Central memory CD8-positive, alpha-beta T cell (primary cell): Measurements from ENCODE around the gene CPA3.
A peak's percentile ranks its signal among the peaks of the same experiment; 100 is the strongest.

Source experiments
- ATAC-seq: fragments of 150-1000 bp; cut with Tn5 transposase; replicated peaks from 2 replicates; pipeline ENCODE4 v1.10.0; 2022; ENCODE audit warnings: mild to moderate bottlenecking, moderate FRiP score, moderate number of reproducible peaks; ENCODE audit not compliant: poor library complexity, severe bottlenecking; ENCODE audit errors: extremely low read depth
- DNase-seq, 2 donors: peaks; one replicate each; pipeline ENCODE4 v3.0.0; 2021; ENCODE audit warnings: low spot score in 2 of 2
- H3K27ac Mint-ChIP-seq: one replicate; pipeline ENCODE4 v1.8.0; 2022; ENCODE audit warnings: low read depth, mild to moderate bottlenecking, moderate library complexity, mixed read lengths
- H3K27me3 Mint-ChIP-seq: one replicate; pipeline ENCODE4 v1.8.0; 2022; ENCODE audit warnings: mixed read lengths
- H3K36me3 Mint-ChIP-seq: one replicate; pipeline ENCODE4 v1.8.0; 2022; ENCODE audit warnings: mild to moderate bottlenecking, moderate library complexity, mixed read lengths; ENCODE audit not compliant: insufficient read depth
- H3K4me1 Mint-ChIP-seq: one replicate; pipeline ENCODE4 v1.8.0; 2022; ENCODE audit warnings: mixed read lengths
- H3K4me3 Mint-ChIP-seq: one replicate; pipeline ENCODE4 v1.8.0; 2022; ENCODE audit warnings: mild to moderate bottlenecking, moderate library complexity, mixed read lengths
- H3K9me3 Mint-ChIP-seq: one replicate; pipeline ENCODE4 v1.8.0; 2022; ENCODE audit warnings: mixed read lengths

CPA3 gene

GRCh38 chr3:148937467-148938255 is 72.6 kb downstream of the CPA3 start:
- no peak overlapping the region for H3K4me3 Mint-ChIP-seq
- H3K27ac Mint-ChIP-seq, result no peak overlapping the region
- no peaks in the 10 kb centered on the region for H3K9me3 Mint-ChIP-seq
- DNase-seq, result no peak
- ATAC-seq, result no peak
- no peaks in the 10 kb centered on the region for H3K36me3 Mint-ChIP-seq
- H3K4me1 Mint-ChIP-seq, result no peaks in the 10 kb centered on the region
- peaks cover 49% of the 10 kb centered on the region for H3K27me3 Mint-ChIP-seq

DNA sequence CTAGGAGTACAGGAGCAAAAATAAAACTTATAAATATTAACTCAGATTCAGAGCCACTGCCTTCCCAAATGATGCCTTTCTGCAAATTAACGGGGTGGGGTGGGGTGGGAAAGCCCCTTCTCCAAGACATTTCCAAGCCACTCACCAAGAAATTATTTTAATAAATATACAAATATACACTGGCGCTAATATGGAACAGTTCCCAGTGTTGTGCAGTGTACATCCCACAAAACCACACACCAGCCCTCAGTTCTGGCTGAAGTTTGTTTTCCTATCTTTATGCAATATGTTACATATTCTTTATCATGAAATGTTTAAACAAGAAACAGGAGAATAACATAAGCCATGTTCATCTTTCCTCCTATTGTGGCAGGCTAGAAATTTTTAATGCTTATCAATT is 73.2 kb downstream of the CPA3 start:
- DNase-seq (no peak), ATAC-seq (no peak)
- H3K4me1 Mint-ChIP-seq, result no peaks in the 10 kb centered on the region
- H3K27ac Mint-ChIP-seq, result no peak overlapping the region
- H3K9me3 Mint-ChIP-seq, result no peaks in the 10 kb centered on the region
- no peaks in the 10 kb centered on the region for H3K36me3 Mint-ChIP-seq
- peaks cover 42% of the 10 kb centered on the region for H3K27me3 Mint-ChIP-seq
- no peak overlapping the region for H3K4me3 Mint-ChIP-seq

GRCh38 chr3:148938936-148939335 is 73.8 kb downstream of the CPA3 start:
- Mint-ChIP-seq H3K9me3 (no peaks in the 10 kb centered on the region), H3K27ac (no peak overlapping the region), H3K4me3 (no peak overlapping the region), H3K4me1 (no peaks in the 10 kb centered on the region), H3K36me3 (no peaks in the 10 kb centered on the region), H3K27me3 (peaks cover 38% of the 10 kb centered on the region)
- no peak for ATAC-seq
- DNase-seq, result no peak

GRCh38 chr3:148940983-148941382 is 75.9 kb downstream of the CPA3 start:
- H3K4me3 Mint-ChIP-seq, result no peak overlapping the region
- H3K9me3 Mint-ChIP-seq, result no peaks in the 10 kb centered on the region
- peaks cover 31% of the 10 kb centered on the region for H3K27me3 Mint-ChIP-seq
- H3K27ac Mint-ChIP-seq, result no peak overlapping the region
- ATAC-seq (no peak), DNase-seq (no peak)
- H3K4me1 Mint-ChIP-seq, result no peaks in the 10 kb centered on the region
- H3K36me3 Mint-ChIP-seq, result no peaks in the 10 kb centered on the region

DNA sequence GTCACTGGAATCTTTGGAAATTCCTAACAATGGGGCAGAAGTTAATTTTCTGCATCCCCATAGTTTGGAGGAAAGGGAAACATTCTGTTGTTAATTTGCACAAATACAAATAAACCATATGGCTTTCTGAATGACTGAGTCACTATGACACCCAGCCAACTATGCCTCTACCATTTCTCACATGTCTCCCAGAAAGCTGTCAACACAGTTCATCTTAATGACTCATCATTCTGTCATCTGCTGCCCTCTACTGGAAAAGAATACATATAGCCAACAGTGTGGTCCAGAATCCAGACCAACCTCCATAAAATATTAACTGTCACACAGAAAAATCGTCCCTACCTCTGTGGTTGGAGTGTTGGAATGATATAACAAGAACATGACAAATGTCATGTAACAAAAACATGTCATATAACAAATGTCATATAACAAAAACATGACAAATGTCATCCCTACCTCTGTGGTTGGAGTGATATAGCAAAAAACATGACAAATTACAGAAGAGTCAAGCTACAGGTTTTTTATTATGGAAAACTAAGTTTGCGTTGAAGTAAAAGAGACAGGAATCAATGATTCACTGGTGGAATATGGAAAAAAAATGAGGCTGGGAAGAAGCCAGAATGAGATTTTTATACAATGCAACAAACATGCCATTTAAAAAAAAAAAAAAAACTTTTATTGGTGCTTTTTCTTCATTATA is 78.6 kb downstream of the CPA3 start:
- no peaks in the 10 kb centered on the region for H3K4me1 Mint-ChIP-seq
- H3K4me3 Mint-ChIP-seq, result no peak overlapping the region
- no peaks in the 10 kb centered on the region for H3K9me3 Mint-ChIP-seq
- H3K36me3 Mint-ChIP-seq, result no peaks in the 10 kb centered on the region
- peaks cover 10% of the 10 kb centered on the region for H3K27me3 Mint-ChIP-seq
- DNase-seq (no peak), ATAC-seq (peak; percentile 86)
- H3K27ac Mint-ChIP-seq, result no peak overlapping the region

DNA sequence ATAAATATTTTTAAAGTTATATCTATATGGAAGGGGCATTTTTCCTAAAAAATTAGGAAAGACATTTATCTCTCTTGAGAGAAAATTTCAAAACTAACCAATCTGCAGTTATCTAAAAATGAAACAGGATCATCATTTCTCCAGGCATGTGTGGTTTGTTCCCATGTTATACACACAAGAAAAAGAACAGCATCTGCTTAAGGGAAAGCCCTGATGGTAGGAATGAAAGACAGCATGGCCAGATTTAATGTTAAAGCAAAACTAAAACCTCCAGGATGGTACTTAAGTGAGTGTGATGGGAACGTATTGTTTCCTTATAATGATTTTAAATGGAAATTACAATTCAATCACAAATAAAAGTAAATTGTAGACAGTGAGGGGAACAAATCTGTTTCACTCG is 80.0 kb downstream of the CPA3 start:
- no peak for ATAC-seq

More for the DNA sequence above, 80.0 kb downstream of the CPA3 start:
- Mint-ChIP-seq H3K9me3 (no peaks in the 10 kb centered on the region), H3K4me1 (no peaks in the 10 kb centered on the region), H3K27ac (no peak overlapping the region), H3K27me3 (peaks cover 2% of the 10 kb centered on the region), H3K36me3 (no peaks in the 10 kb centered on the region), H3K4me3 (no peak overlapping the region)
- no peak for DNase-seq
